GM12891 (cell line): ENCODE measurements around the gene CDCP2.

Experiments
- POLR2A ChIP-seq: IDR thresholded peaks from 2 replicates; pipeline ENCODE4 v1.6.1; 2011; ENCODE audit warnings: low read depth, low read length, control low read depth
- SPI1 ChIP-seq: IDR thresholded peaks from 2 replicates; pipeline ENCODE4 v1.6.1; 2011; ENCODE audit warnings: low read depth, low read length, control low read depth
- TAF1 ChIP-seq: IDR thresholded peaks from 2 replicates; pipeline ENCODE4 v1.6.1; 2011; ENCODE audit warnings: low read depth, low read length, control low read depth

DNA sequence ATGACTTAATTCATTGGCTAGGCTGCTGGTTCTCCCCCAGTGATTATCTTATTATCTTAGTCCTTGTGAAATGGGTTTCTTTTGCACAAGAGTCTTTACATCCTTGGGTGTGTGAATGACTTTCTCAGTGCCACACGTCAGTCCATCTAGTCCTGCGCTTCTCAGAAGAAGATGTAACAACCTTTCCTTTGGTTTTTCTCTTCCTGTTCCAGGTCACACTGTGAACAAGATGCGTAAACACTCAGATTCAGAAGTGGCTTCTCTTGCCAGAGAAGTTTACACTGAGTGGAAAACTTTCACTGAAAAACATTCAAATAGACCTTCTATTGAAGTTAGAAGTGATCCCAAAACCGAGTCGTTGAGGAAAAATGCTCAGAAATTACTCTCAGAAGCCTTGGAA, 64.4 kb downstream of the CDCP2 start:
- TF ChIP-seq POLR2A (no peak), SPI1 (no peak), TAF1 (no peak)
